OCI-M2 (cell line): Measurements from ENCODE around the gene ILDR2.

Experiments used
- DNase-seq: peaks from one replicate; lab custom pipeline; 2025; ENCODE audit not compliant: unreplicated experiment; lab: John Stamatoyannopoulos, UW

The ILDR2 gene

DNA sequence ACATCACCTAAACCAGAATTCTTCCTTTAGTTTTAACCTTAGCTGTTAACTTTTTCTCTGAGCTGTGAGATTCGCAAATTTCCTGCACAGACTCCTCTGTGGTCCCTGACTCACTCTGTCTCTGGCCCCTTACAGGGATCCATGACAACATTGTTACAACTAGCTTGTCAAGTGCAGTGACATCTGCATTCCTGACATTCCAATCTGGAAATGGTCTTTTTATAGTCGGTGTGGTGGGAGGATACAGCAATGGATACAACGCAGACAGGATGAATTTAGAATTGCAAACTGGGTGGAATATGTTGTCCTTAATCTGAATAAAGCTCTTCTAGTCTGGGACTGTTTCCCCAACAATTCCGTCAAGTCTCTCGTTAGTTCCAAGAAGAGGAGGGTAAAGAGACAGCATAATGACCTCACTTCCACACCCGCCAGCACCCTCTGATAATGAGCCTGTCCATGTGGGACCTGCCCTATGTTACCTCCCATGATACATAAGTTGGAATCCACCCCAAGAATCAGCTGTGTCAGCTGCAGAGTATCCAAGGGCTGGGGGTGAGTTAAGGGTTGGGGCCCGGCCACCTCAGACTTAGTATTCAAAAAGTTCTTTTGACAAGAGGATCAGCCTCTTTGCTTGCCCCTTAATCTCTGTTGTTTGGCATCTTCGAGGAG is 49.4 kb downstream of the ILDR2 start:
- no peak for DNase-seq

DNA sequence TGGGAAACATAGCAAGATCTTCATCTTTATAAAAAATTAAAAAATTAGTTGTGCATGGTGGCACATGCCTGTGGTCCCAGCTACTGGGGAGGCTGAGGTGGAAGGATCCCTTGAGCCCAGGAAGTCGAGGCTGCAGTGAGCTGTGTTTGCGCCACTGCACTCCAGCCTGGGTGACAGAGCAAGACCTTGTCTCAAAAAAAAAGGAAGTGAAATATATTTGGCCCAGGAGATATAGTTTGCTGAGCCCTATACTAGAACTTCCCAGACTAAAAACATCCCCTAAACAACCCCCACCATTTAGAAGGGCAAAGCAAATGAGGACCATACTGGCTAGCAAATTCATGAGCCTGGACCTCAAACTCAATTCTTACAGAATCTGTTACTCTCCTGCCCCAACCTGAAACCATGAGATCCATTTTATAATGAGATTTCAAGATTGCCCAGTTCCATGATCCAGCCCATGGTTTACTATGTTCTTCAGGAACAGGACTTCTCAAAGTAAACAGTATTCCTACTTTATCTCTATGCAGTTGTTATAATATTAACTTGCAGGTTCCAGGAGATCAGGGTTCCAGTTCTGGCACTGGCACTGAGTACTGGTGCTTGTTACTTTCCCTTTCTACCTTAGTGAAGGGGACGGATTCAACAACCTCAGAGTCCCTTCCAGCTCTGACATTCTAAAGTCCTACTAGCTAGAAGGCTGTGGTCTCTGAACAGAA is 50.4 kb downstream of the ILDR2 start:
- DNase-seq, result no peak

DNA sequence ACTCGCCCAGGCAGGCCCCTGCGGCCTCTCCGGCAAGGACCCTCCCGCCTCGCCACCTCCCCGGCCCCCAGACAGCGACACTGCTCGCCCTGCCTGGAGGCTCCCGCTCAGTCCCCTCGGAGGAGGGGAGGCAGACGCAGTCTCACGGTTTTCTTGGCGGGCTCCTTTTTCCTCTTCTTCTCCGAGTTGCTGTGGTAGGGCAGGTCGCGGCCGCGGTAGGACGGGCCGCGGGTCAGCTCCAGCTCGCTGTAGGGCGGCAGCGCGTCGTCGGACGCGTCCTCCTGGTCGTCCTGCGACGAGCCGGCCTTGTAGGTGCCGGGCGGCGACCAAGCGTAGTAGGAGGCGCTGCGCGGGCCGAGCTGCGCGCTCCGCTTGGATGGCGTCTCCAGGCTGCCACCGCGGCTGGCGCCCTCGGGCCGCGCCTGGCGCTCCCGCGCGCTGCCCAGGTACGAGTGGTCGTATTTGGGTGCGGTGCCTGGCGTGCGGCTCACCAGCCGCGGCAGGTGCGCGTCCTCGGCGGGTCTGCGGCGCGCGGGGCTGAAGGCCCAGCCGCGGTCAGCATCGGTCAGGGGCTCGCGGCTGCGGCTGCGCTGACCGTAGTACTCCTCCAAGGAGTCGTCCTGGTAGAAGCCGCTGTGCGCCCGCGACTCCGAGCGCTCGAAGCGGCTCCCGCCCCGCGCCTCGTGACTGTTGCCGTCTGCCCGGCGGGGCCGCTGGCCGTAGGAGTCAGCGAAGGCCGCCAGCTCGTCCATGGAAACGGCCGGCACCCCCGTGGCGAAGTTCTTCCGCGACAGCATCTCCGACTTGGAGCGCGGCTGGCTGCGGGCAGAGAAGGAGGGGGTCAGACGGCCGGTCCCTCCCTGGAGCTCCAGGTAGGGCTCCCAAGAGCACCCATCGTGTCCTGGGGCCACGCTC is 54.5 kb downstream of the ILDR2 start:
- no peak for DNase-seq

DNA sequence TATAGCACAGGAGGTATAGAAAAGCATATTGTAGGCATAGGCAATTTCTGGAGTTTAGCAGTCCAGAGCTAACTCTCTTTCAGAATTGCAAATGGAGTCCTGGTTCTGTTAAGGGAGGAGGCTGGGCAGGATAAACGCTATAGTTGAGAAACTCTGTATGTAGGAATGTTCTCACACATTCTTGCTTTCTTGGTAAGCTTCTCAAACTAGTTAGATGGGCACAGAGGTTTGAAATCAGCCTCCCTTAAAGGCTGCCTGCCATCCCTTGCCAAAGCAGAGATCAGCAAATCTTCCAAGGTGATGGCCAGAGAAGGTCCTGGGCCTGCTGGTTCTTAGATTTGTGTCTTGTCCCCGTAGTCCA is 56.4 kb downstream of the ILDR2 start:
- no peak for DNase-seq

- no peak for DNase-seq
Observed at GRCh38 chr1:166918088-166918955, 57.0 kb downstream of the ILDR2 start.

DNA sequence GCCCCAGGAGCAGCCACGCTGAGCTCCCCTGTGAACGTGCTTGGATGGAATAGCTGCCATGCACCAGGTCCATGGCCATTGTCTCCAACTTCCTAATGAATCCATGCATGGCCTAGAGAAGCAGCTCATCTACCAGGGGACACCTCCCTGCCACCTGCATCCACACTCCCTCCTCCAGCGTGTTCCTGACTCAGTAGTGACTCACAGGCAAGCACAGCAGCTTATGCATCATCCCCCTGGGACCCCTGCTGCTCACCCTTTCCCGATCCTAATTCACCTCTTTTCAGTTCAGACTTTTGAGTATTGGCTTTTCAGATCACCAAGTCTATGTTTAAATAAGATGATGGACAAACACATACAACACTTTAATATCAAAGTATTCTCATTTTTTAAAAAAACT is 59.4 kb downstream of the ILDR2 start:
- no peak for DNase-seq

DNA sequence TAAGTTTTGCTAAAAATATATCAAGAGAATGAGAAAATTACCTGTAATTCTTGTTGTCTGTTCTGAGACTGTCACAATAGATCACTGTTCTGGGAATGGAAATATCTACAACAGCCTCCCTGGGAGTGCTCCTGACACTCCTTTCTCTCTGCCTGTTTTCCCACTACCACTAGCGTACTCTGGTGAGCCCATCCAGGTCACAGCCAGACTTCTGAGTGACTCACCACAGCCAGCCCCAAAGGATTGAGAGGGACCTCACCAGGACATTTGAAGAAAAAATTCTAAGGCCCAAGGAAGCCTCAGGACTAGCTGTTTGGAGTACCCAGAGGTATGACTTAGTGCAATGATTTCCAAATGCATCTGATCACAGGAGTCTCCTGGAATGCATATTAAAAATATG is 60.3 kb downstream of the ILDR2 start:
- no peak for DNase-seq

DNA sequence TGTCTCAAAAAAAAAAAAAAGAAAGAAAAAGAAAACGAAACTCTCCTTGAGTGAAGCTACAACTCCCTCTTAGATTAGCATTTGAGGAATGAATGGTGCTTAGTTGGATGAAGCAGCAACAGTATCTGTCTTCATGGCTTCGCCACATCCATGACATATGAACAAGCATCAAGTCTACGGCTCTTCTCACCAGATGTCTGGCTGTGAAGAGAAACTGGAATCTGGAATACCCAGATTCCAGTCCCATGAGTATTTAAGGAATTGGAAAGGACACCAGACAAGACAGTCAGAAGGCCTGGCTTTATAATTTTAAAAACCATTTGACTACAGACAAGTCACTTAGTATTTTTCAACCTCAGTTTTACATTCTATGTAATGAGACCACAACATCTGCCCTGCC is 61.2 kb downstream of the ILDR2 start:
- DNase-seq, result no peak

DNA sequence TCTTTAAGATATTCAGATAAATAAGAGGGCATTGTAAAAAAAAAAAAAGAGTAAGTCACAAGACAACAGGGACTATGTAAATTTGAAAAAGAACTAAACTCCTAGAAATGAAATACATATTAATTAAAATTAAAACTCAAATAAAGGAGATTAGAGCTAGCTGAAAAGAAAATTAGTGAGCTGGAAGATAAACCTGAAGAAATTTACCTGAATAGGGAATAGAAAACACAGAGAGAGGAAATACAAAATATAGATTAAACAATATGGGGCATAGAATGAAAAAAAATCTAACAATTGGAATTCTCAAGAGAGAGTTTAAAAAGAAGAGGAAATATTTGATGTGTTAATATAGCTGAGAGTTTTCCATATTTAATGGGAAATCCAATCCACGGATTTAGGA is 63.7 kb downstream of the ILDR2 start:
- DNase-seq, result no peak

- DNase-seq, result no peak
Observed at GRCh38 chr1:166910396-166910994, 64.8 kb downstream of the ILDR2 start.

- no peak for DNase-seq
Observed at GRCh38 chr1:166908942-166909341, 66.4 kb downstream of the ILDR2 start.

- DNase-seq, result no peak
Observed at GRCh38 chr1:166907763-166908162, 67.6 kb downstream of the ILDR2 start.

- DNase-seq, result no peak
Observed at GRCh38 chr1:166907051-166907450, 68.3 kb downstream of the ILDR2 start.

DNA sequence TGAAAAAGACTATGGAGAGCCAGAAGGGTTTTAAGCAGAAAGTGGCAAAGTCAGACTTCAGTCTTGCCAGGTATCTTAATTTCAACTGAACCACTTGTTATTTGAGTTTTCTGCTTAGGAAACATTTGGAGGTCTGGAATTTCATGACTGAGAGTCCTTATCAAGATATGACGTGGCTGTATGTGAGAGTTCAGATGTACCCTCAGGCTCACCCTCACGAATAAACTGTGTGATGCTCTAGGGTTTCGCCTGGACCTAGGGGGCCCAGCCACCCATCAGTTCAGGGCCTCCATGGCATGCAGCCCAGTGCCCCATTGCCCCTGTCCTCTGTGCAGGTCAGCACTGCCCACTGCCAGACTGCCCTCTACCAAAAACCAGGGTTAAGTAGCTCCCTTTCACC is 68.7 kb downstream of the ILDR2 start:
- no peak for DNase-seq

DNA sequence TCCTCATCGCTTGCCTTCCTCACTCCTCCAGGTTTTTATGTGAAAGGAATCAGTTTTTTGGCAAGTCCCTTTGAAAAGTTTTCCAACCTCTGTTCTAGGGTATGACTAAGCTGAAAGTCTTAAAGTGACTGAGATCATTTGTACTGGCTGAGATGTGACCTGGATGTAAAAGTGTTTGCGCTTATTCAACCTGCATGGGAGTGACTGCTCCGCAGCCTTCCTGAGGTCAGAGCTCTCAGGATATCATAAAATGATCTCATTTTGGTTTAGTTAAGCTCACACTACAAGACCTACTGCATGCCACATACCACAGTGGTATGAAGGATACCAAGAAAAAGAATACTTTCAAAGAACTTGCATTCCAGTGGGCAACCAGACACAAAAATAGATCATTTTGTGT is 69.4 kb downstream of the ILDR2 start:
- DNase-seq, result no peak

- no peak for DNase-seq
Observed at GRCh38 chr1:166905136-166905535, 70.2 kb downstream of the ILDR2 start.

GRCh38 chr1:166903232-166903631 is 72.1 kb downstream of the ILDR2 start:
- DNase-seq, result no peak

GRCh38 chr1:166902279-166902678 is 73.1 kb downstream of the ILDR2 start:
- DNase-seq, result no peak

DNA sequence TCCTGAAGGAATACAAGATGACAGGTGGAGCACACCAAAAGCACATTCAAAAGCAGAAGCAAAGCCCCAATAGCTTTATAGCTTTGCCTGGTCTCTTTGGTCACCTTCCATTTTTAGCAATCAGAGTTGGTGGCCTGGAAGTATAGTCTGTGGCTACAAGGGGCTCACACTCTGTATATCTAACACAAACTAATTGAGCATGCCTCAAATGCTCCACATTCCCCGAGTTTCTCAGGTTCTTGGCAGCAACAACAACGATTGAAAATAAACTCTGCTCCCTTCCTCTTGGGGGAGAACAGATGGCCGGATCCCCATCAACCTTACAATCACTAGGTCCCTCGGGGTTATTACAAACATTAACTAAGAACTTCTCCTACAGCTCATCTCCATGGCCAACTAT is 74.4 kb downstream of the ILDR2 start:
- DNase-seq, result no peak

DNA sequence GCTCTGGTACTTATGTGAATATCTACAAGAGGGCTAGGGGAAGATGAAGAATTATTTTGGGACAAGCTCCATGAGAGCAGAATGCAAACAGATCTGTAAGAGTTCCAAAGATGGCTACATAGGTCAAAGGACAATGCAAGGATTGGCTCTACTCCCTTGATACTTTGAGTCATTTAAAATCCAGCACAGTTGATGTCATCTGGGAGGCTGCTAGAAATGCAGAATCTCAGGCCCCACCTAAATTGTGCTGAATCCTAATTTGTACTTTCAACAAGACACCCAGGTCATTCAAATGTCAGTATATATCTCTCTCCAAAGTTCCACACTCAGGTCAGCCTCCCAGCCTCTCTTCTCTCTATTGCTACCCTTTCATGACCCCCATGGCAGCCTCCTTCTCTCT is 75.6 kb downstream of the ILDR2 start:
- DNase-seq, result no peak

GRCh38 chr1:166895766-166896165 is 79.6 kb downstream of the ILDR2 start:
- no peak for DNase-seq
